WTC11 (cell line): ENCODE results near the gene PIP4K2A. TPM values are rescaled to one million over a fixed set of nuclear protein-coding genes. Genes with fewer than 3 reads are reported as not detected.

Source experiments
- ATAC-seq: fragments of 200-7000 bp; cut with Tn5 transposase; 2 replicates; pipeline ENCODE4 v1.10.0; 2021; ENCODE audit warnings: mild to moderate bottlenecking, moderate library complexity
- CTCF ChIA-PET: fragments of 300-600 bp; sonication (Branson Sonifier 250); formaldehyde crosslinking; loops from one replicate; lab custom pipeline; 2021; ENCODE audit warnings: antibody characterized with exemption; lab: Charles Lee
- POLR2A ChIA-PET: fragments of 350-600 bp; sonication (Branson Sonifier 250); formaldehyde crosslinking; loops from one replicate; lab custom pipeline; 2021; ENCODE audit warnings: antibody characterized with exemption; lab: Charles Lee
- DNase-seq: peaks from one replicate; pipeline ENCODE4 v3.0.0; 2021; ENCODE audit warnings: low spot score
- H3K27ac Mint-ChIP-seq: 2 replicates; pipeline ENCODE4 v1.8.0; 2021; ENCODE audit warnings: mixed read lengths
- H3K27me3 Mint-ChIP-seq: 2 replicates; pipeline ENCODE4 v1.8.0; 2021; ENCODE audit warnings: low read depth, mild to moderate bottlenecking, moderate library complexity, mixed read lengths
- H3K36me3 Mint-ChIP-seq: 2 replicates; pipeline ENCODE4 v1.8.0; 2021; ENCODE audit warnings: mixed read lengths
- H3K4me1 Mint-ChIP-seq: 2 replicates; pipeline ENCODE4 v1.8.0; 2022; ENCODE audit warnings: mixed read lengths
- H3K4me3 Mint-ChIP-seq: 2 replicates; pipeline ENCODE4 v1.8.0; 2021; ENCODE audit warnings: mild to moderate bottlenecking, moderate library complexity, mixed read lengths
- H3K9me3 Mint-ChIP-seq: 2 replicates; pipeline ENCODE4 v1.8.0; 2021; ENCODE audit warnings: mixed read lengths
- AFF4 ChIP-seq: sonication (generic); formaldehyde crosslinking; IDR thresholded peaks from 2 replicates; pipeline ENCODE4 v1.8.1; 2023; ENCODE audit warnings: mild to moderate bottlenecking, missing genetic modification reagents, borderline replicate concordance
- ERG ChIP-seq: fragments of 250-450 bp; sonication (Bioruptor Pico); IDR thresholded peaks from 2 replicates; pipeline ENCODE4 v1.8.0; 2021; ENCODE audit warnings: mild to moderate bottlenecking
- HMGXB4 ChIP-seq: sonication (generic); formaldehyde crosslinking; IDR thresholded peaks from 2 replicates; pipeline ENCODE4 v1.8.1; 2023; ENCODE audit warnings: mild to moderate bottlenecking, moderate library complexity, missing genetic modification reagents
- IRF2 ChIP-seq: sonication (generic); formaldehyde crosslinking; IDR thresholded peaks from 2 replicates; pipeline ENCODE4 v1.8.0; 2022; ENCODE audit warnings: low read depth, missing genetic modification reagents, borderline replicate concordance
- MYBL2 ChIP-seq: sonication (generic); formaldehyde crosslinking; IDR thresholded peaks from 2 replicates; pipeline ENCODE4 v1.8.1; 2023; ENCODE audit warnings: mild to moderate bottlenecking, moderate library complexity, missing genetic modification reagents
- NR3C1 ChIP-seq: sonication (generic); formaldehyde crosslinking; conservative IDR thresholded peaks from 2 replicates; pipeline ENCODE4 v1.8.1; 2023; ENCODE audit warnings: low read depth, mild to moderate bottlenecking, missing genetic modification reagents
- SMAD4 ChIP-seq: sonication (generic); formaldehyde crosslinking; IDR thresholded peaks from 2 replicates; pipeline ENCODE4 v1.8.0; 2022; ENCODE audit warnings: mild to moderate bottlenecking, missing genetic modification reagents
- TCF7 ChIP-seq: sonication (generic); formaldehyde crosslinking; IDR thresholded peaks from 2 replicates; pipeline ENCODE4 v1.8.0; 2022; ENCODE audit warnings: mild to moderate bottlenecking, low read depth, missing genetic modification reagents, moderate library complexity
- TEAD4 ChIP-seq: sonication (generic); formaldehyde crosslinking; IDR thresholded peaks from 2 replicates; pipeline ENCODE4 v1.8.0; 2022; ENCODE audit warnings: mild to moderate bottlenecking, missing genetic modification reagents
- USF1 ChIP-seq: sonication (generic); formaldehyde crosslinking; IDR thresholded peaks from 2 replicates; pipeline ENCODE4 v1.8.0; 2022; ENCODE audit warnings: mild to moderate bottlenecking, missing genetic modification reagents
- ZNF263 ChIP-seq: sonication (generic); formaldehyde crosslinking; IDR thresholded peaks from 2 replicates; pipeline ENCODE4 v1.8.1; 2022; ENCODE audit warnings: low read depth, mild to moderate bottlenecking, moderate library complexity, missing genetic modification reagents
- ZNF317 ChIP-seq: sonication (generic); formaldehyde crosslinking; IDR thresholded peaks from 2 replicates; pipeline ENCODE4 v1.8.1; 2023; ENCODE audit warnings: low read depth, mild to moderate bottlenecking, moderate library complexity, missing genetic modification reagents, borderline replicate concordance
- ZNF396 ChIP-seq: fragments of 250-450 bp; sonication (Bioruptor Pico); IDR thresholded peaks from 2 replicates; pipeline ENCODE4 v1.8.0; 2021; ENCODE audit warnings: mild to moderate bottlenecking, moderate library complexity, borderline replicate concordance
- total RNA-seq: library from RNA; stranded (reverse); gene quantifications from 3 replicates; pipeline ENCODE4 v1.2.3, GENCODE V29; 2021
- TF ChIP-seq, protein P1 (sequence below): sonication (generic); formaldehyde crosslinking; IDR thresholded peaks from 2 replicates; pipeline ENCODE4 v1.8.0; 2022; ENCODE audit warnings: mild to moderate bottlenecking, missing genetic modification reagents
- TF ChIP-seq, protein P2 (sequence below): sonication (generic); formaldehyde crosslinking; IDR thresholded peaks from 2 replicates; pipeline ENCODE4 v1.8.1; 2022; ENCODE audit warnings: low read depth, mild to moderate bottlenecking, moderate library complexity, missing genetic modification reagents, borderline replicate concordance
- TF ChIP-seq, protein P3 (sequence below): sonication (generic); formaldehyde crosslinking; IDR thresholded peaks from 2 replicates; pipeline ENCODE4 v1.8.0; 2022; ENCODE audit warnings: missing genetic modification reagents

Gene PIP4K2A
- total RNA-seq, 1 experiment from 2014 or later = 47.5 TPM

GRCh38 chr10:22652988-22653481 is 61.3 kb downstream of the PIP4K2A start:
- H3K27me3 Mint-ChIP-seq = no peaks in the 10 kb centered on the region
- ATAC-seq (no peak), DNase-seq (no peak)
- H3K27ac Mint-ChIP-seq = peak overlapping the region; percentile 58; the same call in 1 of the 2 replicates
- ChIA-PET CTCF (no interaction called here), POLR2A (no interaction called here)
- no peaks in the 10 kb centered on the region; the same call in 1 of the 2 replicates for H3K36me3 Mint-ChIP-seq
- H3K4me1 Mint-ChIP-seq = peaks cover 73% of the 10 kb centered on the region
- TF ChIP-seq AFF4 (CRISPR knock-in tag) (no peak), ERG (CRISPR knock-in tag) (no peak)
- TF ChIP-seq, protein P1, sequence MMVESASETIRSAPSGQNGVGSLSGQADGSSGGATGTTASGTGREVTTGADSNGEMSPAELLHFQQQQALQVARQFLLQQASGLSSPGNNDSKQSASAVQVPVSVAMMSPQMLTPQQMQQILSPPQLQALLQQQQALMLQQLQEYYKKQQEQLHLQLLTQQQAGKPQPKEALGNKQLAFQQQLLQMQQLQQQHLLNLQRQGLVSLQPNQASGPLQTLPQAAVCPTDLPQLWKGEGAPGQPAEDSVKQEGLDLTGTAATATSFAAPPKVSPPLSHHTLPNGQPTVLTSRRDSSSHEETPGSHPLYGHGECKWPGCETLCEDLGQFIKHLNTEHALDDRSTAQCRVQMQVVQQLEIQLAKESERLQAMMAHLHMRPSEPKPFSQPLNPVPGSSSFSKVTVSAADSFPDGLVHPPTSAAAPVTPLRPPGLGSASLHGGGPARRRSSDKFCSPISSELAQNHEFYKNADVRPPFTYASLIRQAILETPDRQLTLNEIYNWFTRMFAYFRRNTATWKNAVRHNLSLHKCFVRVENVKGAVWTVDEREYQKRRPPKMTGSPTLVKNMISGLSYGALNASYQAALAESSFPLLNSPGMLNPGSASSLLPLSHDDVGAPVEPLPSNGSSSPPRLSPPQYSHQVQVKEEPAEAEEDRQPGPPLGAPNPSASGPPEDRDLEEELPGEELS (CRISPR knock-in tag) = no peak
- H3K9me3 Mint-ChIP-seq = no peaks in the 10 kb centered on the region
- no peak overlapping the region for H3K4me3 Mint-ChIP-seq

DNA sequence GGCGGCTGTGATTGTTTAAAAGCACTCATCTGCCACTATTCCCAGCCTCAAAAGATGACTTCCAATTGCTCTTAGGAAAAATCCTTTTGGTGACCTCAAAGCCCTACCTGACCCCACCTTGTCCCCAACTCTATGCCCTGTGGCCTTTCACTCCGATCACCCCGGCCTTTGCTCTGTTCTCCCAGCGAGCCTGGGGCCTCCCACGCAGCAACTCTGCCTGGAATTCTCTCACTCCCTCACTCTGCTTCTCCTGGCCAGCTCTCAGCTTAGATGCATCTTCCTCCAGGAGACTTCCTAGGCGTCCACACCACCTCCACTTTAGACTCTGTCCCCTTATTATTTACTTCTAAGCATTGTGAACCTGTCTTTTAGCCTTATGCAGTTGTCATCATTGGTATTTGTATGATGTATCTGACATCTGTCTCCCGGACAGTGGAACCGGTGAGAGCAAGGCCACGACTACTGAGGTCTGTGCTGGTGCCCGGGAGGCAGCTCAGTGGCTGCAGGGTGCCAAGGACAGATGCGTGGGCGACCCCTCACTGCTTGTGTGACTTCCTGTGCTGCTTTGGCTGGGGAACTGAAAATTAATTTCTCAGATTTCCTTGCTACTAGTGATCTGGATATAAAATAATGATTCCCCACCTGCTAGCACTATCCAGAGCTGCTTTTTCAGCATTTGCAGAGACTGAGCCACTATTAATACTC is 63.0 kb downstream of the PIP4K2A start:
- Mint-ChIP-seq H3K4me3 (no peak overlapping the region), H3K36me3 (no peaks in the 10 kb centered on the region; the same call in 1 of the 2 replicates), H3K9me3 (no peaks in the 10 kb centered on the region), H3K4me1 (peaks cover 76% of the 10 kb centered on the region), H3K27me3 (no peaks in the 10 kb centered on the region), H3K27ac (peak overlapping the region; percentile 26; the same call in 1 of the 2 replicates)
- DNase-seq = no peak
- no peak for ATAC-seq
- POLR2A ChIA-PET = no interaction called here
- CTCF ChIA-PET = no interaction called here
- TF ChIP-seq NR3C1 (CRISPR knock-in tag) (no peak), TEAD4 (CRISPR knock-in tag) (no peak), ZNF263 (CRISPR knock-in tag) (no peak), ZNF396 (CRISPR knock-in tag) (no peak), IRF2 (CRISPR knock-in tag) (no peak), TCF7 (CRISPR knock-in tag) (no peak), MYBL2 (no peak), SMAD4 (CRISPR knock-in tag) (no peak), ZNF317 (no peak), HMGXB4 (CRISPR knock-in tag) (no peak), USF1 (CRISPR knock-in tag) (no peak)
- TF ChIP-seq, protein P2, sequence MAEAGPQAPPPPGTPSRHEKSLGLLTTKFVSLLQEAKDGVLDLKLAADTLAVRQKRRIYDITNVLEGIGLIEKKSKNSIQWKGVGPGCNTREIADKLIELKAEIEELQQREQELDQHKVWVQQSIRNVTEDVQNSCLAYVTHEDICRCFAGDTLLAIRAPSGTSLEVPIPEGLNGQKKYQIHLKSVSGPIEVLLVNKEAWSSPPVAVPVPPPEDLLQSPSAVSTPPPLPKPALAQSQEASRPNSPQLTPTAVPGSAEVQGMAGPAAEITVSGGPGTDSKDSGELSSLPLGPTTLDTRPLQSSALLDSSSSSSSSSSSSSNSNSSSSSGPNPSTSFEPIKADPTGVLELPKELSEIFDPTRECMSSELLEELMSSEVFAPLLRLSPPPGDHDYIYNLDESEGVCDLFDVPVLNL (CRISPR knock-in tag) = no peak
- TF ChIP-seq, protein P3, sequence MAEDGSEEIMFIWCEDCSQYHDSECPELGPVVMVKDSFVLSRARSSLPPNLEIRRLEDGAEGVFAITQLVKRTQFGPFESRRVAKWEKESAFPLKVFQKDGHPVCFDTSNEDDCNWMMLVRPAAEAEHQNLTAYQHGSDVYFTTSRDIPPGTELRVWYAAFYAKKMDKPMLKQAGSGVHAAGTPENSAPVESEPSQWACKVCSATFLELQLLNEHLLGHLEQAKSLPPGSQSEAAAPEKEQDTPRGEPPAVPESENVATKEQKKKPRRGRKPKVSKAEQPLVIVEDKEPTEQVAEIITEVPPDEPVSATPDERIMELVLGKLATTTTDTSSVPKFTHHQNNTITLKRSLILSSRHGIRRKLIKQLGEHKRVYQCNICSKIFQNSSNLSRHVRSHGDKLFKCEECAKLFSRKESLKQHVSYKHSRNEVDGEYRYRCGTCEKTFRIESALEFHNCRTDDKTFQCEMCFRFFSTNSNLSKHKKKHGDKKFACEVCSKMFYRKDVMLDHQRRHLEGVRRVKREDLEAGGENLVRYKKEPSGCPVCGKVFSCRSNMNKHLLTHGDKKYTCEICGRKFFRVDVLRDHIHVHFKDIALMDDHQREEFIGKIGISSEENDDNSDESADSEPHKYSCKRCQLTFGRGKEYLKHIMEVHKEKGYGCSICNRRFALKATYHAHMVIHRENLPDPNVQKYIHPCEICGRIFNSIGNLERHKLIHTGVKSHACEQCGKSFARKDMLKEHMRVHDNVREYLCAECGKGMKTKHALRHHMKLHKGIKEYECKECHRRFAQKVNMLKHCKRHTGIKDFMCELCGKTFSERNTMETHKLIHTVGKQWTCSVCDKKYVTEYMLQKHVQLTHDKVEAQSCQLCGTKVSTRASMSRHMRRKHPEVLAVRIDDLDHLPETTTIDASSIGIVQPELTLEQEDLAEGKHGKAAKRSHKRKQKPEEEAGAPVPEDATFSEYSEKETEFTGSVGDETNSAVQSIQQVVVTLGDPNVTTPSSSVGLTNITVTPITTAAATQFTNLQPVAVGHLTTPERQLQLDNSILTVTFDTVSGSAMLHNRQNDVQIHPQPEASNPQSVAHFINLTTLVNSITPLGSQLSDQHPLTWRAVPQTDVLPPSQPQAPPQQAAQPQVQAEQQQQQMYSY (CRISPR knock-in tag) = no peak
